Measurements from ENCODE around the gene SLC2A3. TPM values are rescaled to one million over a fixed set of nuclear protein-coding genes. Genes with fewer than 3 reads are reported as not detected.

Gene SLC2A3
- total and polyA plus RNA-seq, 9 of the 15 experiments (the other 6 are each of a cell fraction or from before 2014, with no cell fraction given), result 67.3 to 491 (median 104) TPM

DNA sequence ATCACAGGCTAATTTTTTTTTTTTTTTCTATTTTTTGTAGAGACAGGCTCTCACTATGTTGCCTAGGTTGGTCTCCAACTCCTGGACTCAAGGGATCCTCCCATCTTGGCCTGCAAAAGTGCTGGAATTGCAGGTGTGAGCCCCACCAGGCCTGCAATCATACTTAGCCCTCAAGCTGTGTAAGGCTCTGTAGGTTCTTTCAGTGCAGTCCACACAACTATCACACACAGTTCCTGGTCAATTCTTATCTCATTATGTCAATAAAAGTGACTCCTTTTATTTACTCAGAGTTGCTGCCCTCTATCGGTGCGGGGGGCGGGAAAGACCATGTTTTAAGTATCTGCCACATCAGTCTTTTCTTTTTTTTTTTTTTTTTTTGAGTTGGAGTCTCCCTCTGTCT lies 29.0 kb downstream of the SLC2A3 start (continued):
- TF ChIP-seq MLLT1 (IDR thresholded peaks at IDR 0.05), result no peak
- no peak for TF ChIP-seq ATF1 (CRISPR knock-in tag; IDR thresholded peaks at IDR 0.05)
- 0 out of 2 replicates have a peak, but pooled peaks have one; percentile 16 for TF ChIP-seq ATF1 (tag; IDR thresholded peaks at IDR 0.05)
- TF ChIP-seq BCOR (IDR thresholded peaks at IDR 0.05), result no peak
- TF ChIP-seq TRIM25 (IDR thresholded peaks at IDR 0.05; ENCODE audit: borderline replicate concordance), result no peak
- no peak for TF ChIP-seq KHSRP (IDR thresholded peaks at IDR 0.05)
- no peak for TF ChIP-seq TFAM (CRISPR knock-in tag; conservative IDR thresholded peaks at IDR 0.05)
- TF ChIP-seq ZNF41 (CRISPR knock-in tag; conservative IDR thresholded peaks at IDR 0.05), result no peak
- no peak for TF ChIP-seq POLR2G (IDR thresholded peaks at IDR 0.05; ENCODE audit: low read depth, low read length)
- no peak for TF ChIP-seq ZNF444 (CRISPR knock-in tag; IDR thresholded peaks at IDR 0.05)
- TF ChIP-seq ZSCAN32 (CRISPR knock-in tag; IDR thresholded peaks at IDR 0.05), result no peak
- no peak for TF ChIP-seq ZNF431 (CRISPR knock-in tag; IDR thresholded peaks at IDR 0.05)
- TF ChIP-seq TEAD2 (tag; IDR thresholded peaks at IDR 0.05), result no peak
- TF ChIP-seq XRCC5 (IDR thresholded peaks at IDR 0.05; ENCODE audit: low read depth, low read length), result no peak
- TF ChIP-seq RBM22 (IDR thresholded peaks at IDR 0.05; ENCODE audit: low read depth, low read length, poor library complexity, severe bottlenecking), result no peak
- no peak for TF ChIP-seq CHD2 (IDR thresholded peaks at IDR 0.05; ENCODE audit: low read depth, low read length)
- no peak for TF ChIP-seq RNF2 (IDR thresholded peaks at IDR 0.05)
- no peak for TF ChIP-seq ZNF764 (CRISPR knock-in tag; IDR thresholded peaks at IDR 0.05; ENCODE audit: low read depth)
- TF ChIP-seq PYGO2 (tag; IDR thresholded peaks at IDR 0.05), result no peak
- no peak for TF ChIP-seq ZBTB7A (IDR thresholded peaks at IDR 0.05; ENCODE audit: borderline replicate concordance, control insufficient read depth, low read depth, low read length)
- no peak for TF ChIP-seq CBX8 (IDR thresholded peaks at IDR 0.05; ENCODE audit: borderline replicate concordance, extremely low read depth, low read depth, low read length, poor library complexity, severe bottlenecking)
- no peak for TF ChIP-seq E2F5 (CRISPR knock-in tag; IDR thresholded peaks at IDR 0.05)
- no peak for TF ChIP-seq CCAR2 (IDR thresholded peaks at IDR 0.05; ENCODE audit: low read depth, low read length)
- no peak for TF ChIP-seq KDM1A (IDR thresholded peaks at IDR 0.05)
- TF ChIP-seq FOXK2 (conservative IDR thresholded peaks at IDR 0.05 in 1 of 2, IDR thresholded peaks at IDR 0.05 in 1 of 2; ENCODE audit: low read depth in 2 of 2), result peak in 1 of 2 experiments; percentile 61; a peak in 1 of 4 replicates
- no peak for TF ChIP-seq KAT2B (IDR thresholded peaks at IDR 0.05; ENCODE audit: low read depth, low read length)
- peak; percentile 77 for TF ChIP-seq SMARCE1 (IDR thresholded peaks at IDR 0.05)
- TF ChIP-seq THRAP3 (IDR thresholded peaks at IDR 0.05; ENCODE audit: borderline replicate concordance), result no peak
- no peak for TF ChIP-seq CBFB (CRISPR knock-in tag; IDR thresholded peaks at IDR 0.05)

Measured in K562 (cell line).